ENCODE measurements around the gene UGCG. TPM values are rescaled to one million over a fixed set of nuclear protein-coding genes. Genes with fewer than 3 reads are reported as not detected.

The UGCG gene
- total and polyA plus RNA-seq, 2 of the 8 experiments (the other 6 are each of a cell fraction or from before 2014, with no cell fraction given), result 14.9 to 34.0 TPM

DNA sequence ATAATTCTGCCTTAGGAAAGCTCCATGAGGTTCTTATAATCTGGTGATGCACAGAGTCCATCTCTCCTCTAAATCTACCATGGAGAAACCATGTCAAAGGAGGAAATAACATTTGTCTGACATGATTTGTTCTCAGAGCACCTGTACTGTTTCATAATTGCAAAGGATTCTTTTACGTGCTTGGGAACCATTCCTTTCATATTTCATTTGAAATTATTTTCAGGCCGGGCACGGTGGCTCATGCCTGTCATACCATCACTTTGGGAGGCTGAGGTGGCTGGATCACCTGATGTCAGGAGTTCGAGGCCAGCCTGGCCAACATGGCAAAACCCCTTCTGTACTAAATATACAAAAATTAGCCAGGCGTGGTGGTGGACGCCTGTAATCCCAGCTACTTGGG is 65.4 kb downstream of the UGCG start:
- H3K9me3 ChIP-seq (ENCODE audit: insufficient read depth in 2 of 2, low read depth in 1 of 2, low read length in 1 of 2), result no peaks in the 10 kb centered on the region
- no peak overlapping the region for H2BK5ac ChIP-seq (ENCODE audit: low read depth, low read length)
- H2BK15ac ChIP-seq (ENCODE audit: low read length), result no peak overlapping the region
- H3K23me2 ChIP-seq (ENCODE audit: low read depth, low read length), result no peaks in the 10 kb centered on the region
- H3K4me2 ChIP-seq (ENCODE audit: insufficient read depth in 1 of 2, low read depth in 2 of 2, low read length in 2 of 2), result no peak overlapping the region
- ChIA-PET CTCF (ENCODE audit: partially characterized antibody) (interaction anchor here (1.6 kb wide), 1 partner anchor 14 kb away, joined by 4 read pairs; no protein-coding TSS in a partner anchor), POLR2A (ENCODE audit: partially characterized antibody) (no interaction called here)
- H2AK5ac ChIP-seq (ENCODE audit: low read depth, low read length), result no peak overlapping the region
- no peaks in the 10 kb centered on the region for H3K79me1 ChIP-seq (ENCODE audit: low read depth, low read length)
- H3K4me1 ChIP-seq (replicated peaks in 1 of 4; ENCODE audit: control insufficient read depth in 3 of 4, insufficient read depth in 4 of 4, low read length in 3 of 4), result no peaks in the 10 kb centered on the region
- no peak overlapping the region for H2BK20ac ChIP-seq (ENCODE audit: low read length)
- no peak overlapping the region for H3K9ac ChIP-seq (replicated peaks in 1 of 4; ENCODE audit: extremely low read depth in 1 of 4, low read depth in 3 of 4, low read length in 3 of 4)
- no peak overlapping the region for H3K4ac ChIP-seq (replicated peaks; ENCODE audit: insufficient read length, low read depth, low read length)
- H4K91ac ChIP-seq (replicated peaks; ENCODE audit: insufficient read length, low read length), result no peak overlapping the region
- no peaks in the 10 kb centered on the region for H3K79me2 ChIP-seq (ENCODE audit: control insufficient read depth in 1 of 2, insufficient read depth in 2 of 2, low read length in 2 of 2)
- H3K27me3 ChIP-seq (replicated peaks in 1 of 4; ENCODE audit: control insufficient read depth in 3 of 4, extremely low read depth in 1 of 4, insufficient read depth in 3 of 4, low read length in 3 of 4), result no peaks in the 10 kb centered on the region
- no peak overlapping the region for H4K8ac ChIP-seq (ENCODE audit: extremely low read depth, insufficient read depth, low read length)
- no peak overlapping the region for H2AFZ ChIP-seq (ENCODE audit: low read length)
- TF ChIP-seq KDM5A (IDR thresholded peaks at IDR 0.05; ENCODE audit: low read length) (no peak), TBP (IDR thresholded peaks at IDR 0.05; ENCODE audit: low read depth, low read length) (no peak), POLR2A (IDR thresholded peaks at IDR 0.05; ENCODE audit: control extremely low read depth in 1 of 2, low read depth in 2 of 2, low read length in 2 of 2) (no peak), EP300 (IDR thresholded peaks at IDR 0.05; ENCODE audit: borderline replicate concordance in 1 of 2, low read depth in 2 of 2, low read length in 2 of 2) (no peak)
- H3K14ac ChIP-seq (ENCODE audit: insufficient read length), result no peak overlapping the region
- H3K56ac ChIP-seq (replicated peaks; ENCODE audit: insufficient read length, low read depth, low read length), result no peak overlapping the region
- no peak overlapping the region for H2BK120ac ChIP-seq (replicated peaks; ENCODE audit: low read depth, low read length)
- H4K20me1 ChIP-seq (replicated peaks in 1 of 2; ENCODE audit: control insufficient read depth in 1 of 2, insufficient read depth in 2 of 2, low read length in 2 of 2), result no peaks in the 10 kb centered on the region
- H3K23ac ChIP-seq (ENCODE audit: insufficient read length), result no peak overlapping the region
- H2BK12ac ChIP-seq (ENCODE audit: low read depth, low read length), result no peak overlapping the region
- DNase-seq (ENCODE audit: low read depth in 1 of 2, low spot score in 2 of 2) (no peak), FAIRE-seq (no peak)
- H3K18ac ChIP-seq (ENCODE audit: extremely low read depth, low read length), result no peak overlapping the region
- no peak overlapping the region for H4K5ac ChIP-seq (ENCODE audit: insufficient read length, low read depth, low read length)
- 84% methylated on average over 5 of the region's 6 CpGs; no CpG with 5 or more reads in 1 of the 2 experiments for WGBS, 2 experiments (ENCODE audit: extremely low coverage in 1 of 2, insufficient coverage in 1 of 2, insufficient read length in 1 of 2, insufficient replicate concordance in 2 of 2, low coverage in 1 of 2, low lambda C conversion rate in 2 of 2, missing lambda C conversion rate in 1 of 2)
- H3K36me3 ChIP-seq (ENCODE audit: control insufficient read depth in 2 of 4, insufficient read depth in 4 of 4, low read length in 3 of 4), result no peaks in the 10 kb centered on the region; a peak in 1 of 8 replicates
- no peak overlapping the region for H3K4me3 ChIP-seq (ENCODE audit: extremely low read depth in 1 of 4, insufficient read depth in 2 of 4, low read depth in 3 of 4, low read length in 4 of 4)
- H3K27ac ChIP-seq (ENCODE audit: low read depth, low read length), result no peak overlapping the region

Data from H1 (cell line).